Measurements from ENCODE around the gene STK39.

Gene STK39

GRCh38 chr2:168035458-168035857, 211.9 kb downstream of the STK39 start:
- no peak overlapping the region for H3K4me3 ChIP-seq (replicated peaks in 1 of 2; ENCODE audit: low read depth in 2 of 2, low read length in 2 of 2)
- no peak for DNase-seq (ENCODE audit: low read depth in 2 of 2)
- no peak for TF ChIP-seq CTCF (IDR thresholded peaks at IDR 0.05; ENCODE audit: low read depth, low read length)

- TF ChIP-seq CTCF (IDR thresholded peaks at IDR 0.05; ENCODE audit: low read depth, low read length), result no peak
- DNase-seq (ENCODE audit: low read depth in 2 of 2), result no peak
- no peak overlapping the region for H3K4me3 ChIP-seq (replicated peaks in 1 of 2; ENCODE audit: low read depth in 2 of 2, low read length in 2 of 2)
These were observed 212.8 kb downstream of the STK39 start for GRCh38 chr2:168034616-168035015.

- no peak for TF ChIP-seq CTCF (IDR thresholded peaks at IDR 0.05; ENCODE audit: low read depth, low read length)
- DNase-seq (ENCODE audit: low read depth in 2 of 2), result no peak
- H3K4me3 ChIP-seq (replicated peaks in 1 of 2; ENCODE audit: low read depth in 2 of 2, low read length in 2 of 2), result no peak overlapping the region
These were observed 213.4 kb downstream of the STK39 start for GRCh38 chr2:168033966-168034365.

- DNase-seq (ENCODE audit: low read depth in 2 of 2), result peak in 1 of 2 donors; percentile 22
- no peak overlapping the region for H3K4me3 ChIP-seq (replicated peaks in 1 of 2; ENCODE audit: low read depth in 2 of 2, low read length in 2 of 2)
- TF ChIP-seq CTCF (IDR thresholded peaks at IDR 0.05; ENCODE audit: low read depth, low read length), result no peak
These were observed 215.3 kb downstream of the STK39 start for GRCh38 chr2:168032091-168032490.

- peak; percentile 33 to 79 for DNase-seq (ENCODE audit: low read depth in 2 of 2)
- H3K4me3 ChIP-seq (replicated peaks in 1 of 2; ENCODE audit: low read depth in 2 of 2, low read length in 2 of 2), result no peak overlapping the region
- no peak for TF ChIP-seq CTCF (IDR thresholded peaks at IDR 0.05; ENCODE audit: low read depth, low read length)
These were observed 216.4 kb downstream of the STK39 start for GRCh38 chr2:168030862-168031624.

GRCh38 chr2:168029071-168029470, 218.3 kb downstream of the STK39 start:
- H3K4me3 ChIP-seq (replicated peaks in 1 of 2; ENCODE audit: low read depth in 2 of 2, low read length in 2 of 2), result no peak overlapping the region
- no peak for TF ChIP-seq CTCF (IDR thresholded peaks at IDR 0.05; ENCODE audit: low read depth, low read length)
- DNase-seq (ENCODE audit: low read depth in 2 of 2), result peak in 1 of 2 donors; percentile 9

- no peak for DNase-seq (ENCODE audit: low read depth in 2 of 2)
- no peak for TF ChIP-seq CTCF (IDR thresholded peaks at IDR 0.05; ENCODE audit: low read depth, low read length)
- H3K4me3 ChIP-seq (replicated peaks in 1 of 2; ENCODE audit: low read depth in 2 of 2, low read length in 2 of 2), result no peak overlapping the region
These were observed 219.0 kb downstream of the STK39 start for GRCh38 chr2:168028362-168028761.
